Measurements from ENCODE around the gene HHLA2.

- TF ChIP-seq, protein P1, sequence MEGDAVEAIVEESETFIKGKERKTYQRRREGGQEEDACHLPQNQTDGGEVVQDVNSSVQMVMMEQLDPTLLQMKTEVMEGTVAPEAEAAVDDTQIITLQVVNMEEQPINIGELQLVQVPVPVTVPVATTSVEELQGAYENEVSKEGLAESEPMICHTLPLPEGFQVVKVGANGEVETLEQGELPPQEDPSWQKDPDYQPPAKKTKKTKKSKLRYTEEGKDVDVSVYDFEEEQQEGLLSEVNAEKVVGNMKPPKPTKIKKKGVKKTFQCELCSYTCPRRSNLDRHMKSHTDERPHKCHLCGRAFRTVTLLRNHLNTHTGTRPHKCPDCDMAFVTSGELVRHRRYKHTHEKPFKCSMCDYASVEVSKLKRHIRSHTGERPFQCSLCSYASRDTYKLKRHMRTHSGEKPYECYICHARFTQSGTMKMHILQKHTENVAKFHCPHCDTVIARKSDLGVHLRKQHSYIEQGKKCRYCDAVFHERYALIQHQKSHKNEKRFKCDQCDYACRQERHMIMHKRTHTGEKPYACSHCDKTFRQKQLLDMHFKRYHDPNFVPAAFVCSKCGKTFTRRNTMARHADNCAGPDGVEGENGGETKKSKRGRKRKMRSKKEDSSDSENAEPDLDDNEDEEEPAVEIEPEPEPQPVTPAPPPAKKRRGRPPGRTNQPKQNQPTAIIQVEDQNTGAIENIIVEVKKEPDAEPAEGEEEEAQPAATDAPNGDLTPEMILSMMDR (IDR thresholded peaks at IDR 0.05), result no peak
- TF ChIP-seq POLR2A (IDR thresholded peaks at IDR 0.05) (no peak), EP300 (IDR thresholded peaks at IDR 0.05) (no peak)
Observed at GRCh38 chr3:108305484-108306172, 9.3 kb downstream of the HHLA2 start.
